GM10847 (cell line): Measurements from ENCODE around the gene LUM.

Experiments used
- POLR2A ChIP-seq: IDR thresholded peaks from 2 replicates; pipeline ENCODE4 v1.6.1; 2011; ENCODE audit not compliant: insufficient read length; ENCODE audit errors: extremely low read depth

The LUM gene

DNA sequence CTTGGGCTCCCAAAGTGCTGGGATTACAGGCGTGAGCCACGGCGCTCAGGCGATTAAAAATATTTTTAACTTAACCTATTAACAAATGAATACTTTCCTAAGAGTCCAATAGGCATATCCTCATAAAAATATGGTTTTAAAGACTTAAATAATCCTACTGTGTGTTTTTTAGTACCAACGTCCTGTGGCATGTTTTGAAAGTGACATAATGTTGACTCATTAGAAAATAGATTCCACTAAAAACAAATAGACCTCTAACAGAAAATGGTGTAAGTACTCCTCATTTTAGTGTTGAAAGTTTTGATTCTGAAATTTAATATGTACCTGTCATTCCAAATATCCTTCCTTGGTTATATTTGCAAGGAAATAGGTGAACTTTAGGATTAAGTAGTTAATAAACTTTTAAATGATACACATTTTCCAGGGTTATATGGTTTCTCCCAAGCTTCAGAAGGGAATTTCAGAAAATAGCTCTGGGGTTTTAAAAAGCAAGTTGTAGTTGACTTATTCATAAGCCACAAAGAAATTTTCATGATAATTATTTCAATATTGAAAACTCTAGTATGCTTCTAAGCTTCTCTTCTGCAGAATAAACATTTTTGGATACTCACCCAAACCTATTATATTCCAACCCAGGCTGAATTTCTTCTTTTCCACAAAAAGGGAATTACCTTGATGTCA is 12.1 kb upstream of the LUM start:
- no peak for TF ChIP-seq POLR2A

DNA sequence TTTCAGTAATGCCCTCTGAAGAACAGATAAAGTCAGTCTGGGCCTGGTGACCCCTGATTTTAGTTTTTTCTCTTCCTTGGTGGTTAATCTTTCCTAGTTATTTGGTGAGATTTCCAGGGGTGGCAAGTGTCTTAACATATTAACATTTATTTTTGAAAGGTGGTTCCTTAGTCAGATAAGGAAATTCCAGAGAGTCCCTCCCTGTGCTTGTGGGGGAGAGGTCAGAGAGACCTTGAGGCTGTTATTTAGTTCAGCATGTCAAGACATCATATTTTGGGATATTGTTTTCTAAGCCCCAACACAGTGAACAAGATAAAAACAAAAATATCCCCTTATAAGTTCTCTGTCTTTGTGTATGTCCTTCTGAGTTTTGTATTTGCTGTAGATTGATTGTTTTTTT is 9.5 kb upstream of the LUM start:
- TF ChIP-seq POLR2A: no peak

DNA sequence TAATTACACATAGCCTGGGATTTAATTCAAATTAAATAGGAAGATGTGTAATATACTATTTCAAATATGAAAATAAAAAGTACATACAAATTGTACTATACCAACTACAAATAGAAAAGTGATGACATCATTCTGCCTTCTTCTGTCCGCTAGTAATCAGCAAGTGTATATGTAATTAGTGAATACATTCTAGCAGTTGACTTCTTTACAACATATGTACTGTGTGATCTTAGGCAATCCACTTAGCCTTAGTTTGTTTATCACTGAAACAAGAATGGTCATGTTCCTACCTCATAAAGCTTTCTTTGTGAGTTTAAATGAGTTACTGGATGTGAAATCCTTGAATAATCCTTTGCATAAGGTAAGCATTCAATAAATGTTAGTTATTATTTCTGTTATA is 7.8 kb upstream of the LUM start:
- TF ChIP-seq POLR2A: no peak

DNA sequence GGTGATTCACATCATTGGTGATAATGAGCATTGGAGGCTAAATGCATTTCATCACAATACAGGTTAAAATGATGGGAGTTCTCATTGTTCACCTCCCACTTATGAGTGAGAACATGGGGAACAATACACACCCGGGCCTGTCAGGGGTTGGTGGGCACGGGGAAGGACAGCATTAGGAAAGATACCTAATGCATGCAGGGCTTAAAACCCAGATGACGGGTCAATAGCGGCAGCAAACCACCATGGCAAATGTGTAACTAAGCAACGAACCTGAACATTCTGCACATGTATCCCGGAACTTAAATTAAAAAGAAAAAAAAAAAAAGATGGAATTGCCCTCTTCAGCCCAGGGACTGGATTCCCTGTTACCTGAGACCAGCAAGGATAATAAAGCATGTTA is 2.3 kb upstream of the LUM start:
- TF ChIP-seq POLR2A: no peak

DNA sequence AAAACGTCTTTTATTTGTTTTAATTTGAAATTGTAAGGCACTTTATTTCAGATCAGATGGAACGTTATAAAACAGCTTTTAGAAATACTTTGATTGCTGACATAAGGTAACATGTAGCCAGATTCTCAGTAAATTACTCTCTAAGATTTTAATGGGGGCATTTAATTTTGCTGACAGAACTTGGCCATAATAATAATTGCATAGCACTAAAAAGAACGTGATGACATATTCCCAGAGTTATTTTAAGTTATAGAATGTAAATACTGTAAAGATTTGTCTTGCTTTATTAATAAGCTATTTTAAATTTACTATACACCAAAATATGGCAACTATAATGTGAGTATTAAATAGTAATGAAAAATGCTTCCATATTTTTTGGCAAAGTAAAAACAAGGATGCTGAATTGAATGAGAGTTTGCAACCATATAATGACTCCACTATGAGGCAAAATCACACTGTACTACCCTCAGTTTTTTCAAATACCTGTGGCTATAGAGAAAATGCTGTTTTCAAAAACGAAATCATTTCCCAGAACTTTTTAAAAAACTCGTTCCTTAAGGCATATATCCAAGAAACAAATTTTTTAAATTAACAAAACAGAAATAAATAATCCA is 876 bp downstream of the LUM start:
- TF ChIP-seq POLR2A: no peak

DNA sequence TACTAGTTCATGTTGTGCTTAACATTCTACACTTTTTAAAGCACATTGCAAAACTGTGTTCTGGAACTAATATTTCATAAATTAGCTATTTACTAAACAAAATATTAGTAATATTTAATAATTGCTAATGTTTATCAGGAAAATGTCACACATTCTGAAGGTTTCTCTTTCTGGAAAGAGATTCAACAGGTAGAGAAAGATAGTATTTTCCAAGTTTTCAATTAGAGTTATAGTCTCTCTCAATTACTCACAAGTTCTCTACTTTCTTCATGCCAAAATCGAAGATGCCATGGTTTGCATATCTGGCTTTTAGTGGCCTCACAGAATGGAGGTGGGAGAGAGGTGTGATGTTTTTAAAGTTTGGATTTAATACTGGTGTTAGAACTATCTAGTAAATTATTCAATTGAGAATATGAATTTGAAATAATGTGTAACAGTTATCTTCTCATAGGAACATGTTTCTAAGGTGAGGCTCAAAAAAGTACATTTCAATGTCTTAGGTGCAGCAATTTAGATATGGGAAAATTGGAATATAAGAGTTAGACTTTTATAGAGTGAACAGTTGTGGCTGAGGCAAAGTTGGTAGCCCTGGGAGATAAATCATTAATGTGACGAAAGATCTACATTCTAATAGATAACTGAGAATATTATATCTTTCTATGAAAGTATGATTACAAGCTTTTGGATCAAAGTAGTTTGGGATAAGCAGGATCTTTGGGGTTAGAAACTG is 1.5 kb downstream of the LUM start:
- no peak for TF ChIP-seq POLR2A

DNA sequence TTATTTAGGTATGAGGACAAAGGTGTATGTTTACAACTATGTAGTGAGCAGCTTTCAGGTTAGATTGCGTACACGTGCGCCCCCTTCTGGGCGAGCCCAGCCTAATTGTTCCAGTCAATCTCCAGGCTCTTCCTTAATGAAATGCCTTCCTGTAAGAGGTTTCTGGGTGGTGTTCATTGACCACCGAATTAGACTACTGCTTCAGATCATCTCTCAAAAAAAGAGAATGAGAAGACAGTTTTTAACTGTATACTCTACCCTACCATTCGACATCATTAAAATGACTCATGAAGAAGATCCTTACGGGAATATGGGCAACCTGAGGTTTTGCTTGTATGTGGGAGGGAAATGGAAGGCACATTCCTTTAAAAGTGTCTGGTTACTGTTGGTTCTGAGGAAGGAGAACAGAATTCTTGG is 2.1 kb downstream of the LUM start:
- no peak for TF ChIP-seq POLR2A

DNA sequence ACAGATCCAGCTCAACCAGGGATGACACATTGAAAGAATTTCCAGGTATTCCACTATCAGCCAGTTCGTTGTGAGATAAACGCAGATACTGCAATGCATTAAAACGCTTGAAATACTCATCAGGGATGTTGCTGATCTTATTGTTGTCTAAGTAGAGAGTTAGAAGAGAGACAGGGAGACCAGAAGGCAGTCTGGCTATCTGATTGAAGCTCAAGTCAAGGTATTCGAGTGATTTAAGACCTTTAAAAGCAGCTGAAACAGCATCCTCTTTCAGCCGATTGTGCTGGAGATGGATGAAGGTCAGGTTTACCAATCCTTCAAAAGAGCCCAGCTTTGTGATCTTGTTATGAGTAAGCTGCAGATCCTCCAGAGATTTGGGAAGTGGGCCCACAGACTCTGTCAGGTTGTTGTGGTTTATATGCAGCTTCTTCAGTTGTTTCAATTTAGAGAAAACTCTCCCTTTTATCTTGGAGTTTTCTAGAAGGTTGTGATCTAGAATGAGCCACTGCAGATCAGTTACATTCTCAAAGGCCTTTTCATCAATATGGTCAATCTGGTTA is 3.0 kb downstream of the LUM start:
- no peak for TF ChIP-seq POLR2A

DNA sequence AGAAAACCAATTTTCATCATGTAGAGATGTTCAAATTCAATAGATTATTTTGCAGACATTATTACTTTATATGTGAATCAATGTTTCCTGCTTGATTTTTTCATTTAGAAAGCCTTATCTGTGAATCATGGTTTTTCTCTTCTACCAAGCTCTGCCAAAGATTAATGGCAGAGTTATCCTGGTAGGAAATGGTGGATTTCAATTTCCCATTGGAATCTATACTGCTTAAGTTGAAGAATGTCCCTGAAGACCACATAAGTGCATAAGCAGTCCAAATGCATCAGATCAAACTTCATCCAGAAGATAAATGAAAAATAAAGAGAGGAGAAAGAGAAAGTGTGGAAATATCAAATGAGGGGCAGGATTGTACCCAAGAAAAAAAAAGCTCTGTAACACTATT is 5.0 kb downstream of the LUM start:
- no peak for TF ChIP-seq POLR2A

DNA sequence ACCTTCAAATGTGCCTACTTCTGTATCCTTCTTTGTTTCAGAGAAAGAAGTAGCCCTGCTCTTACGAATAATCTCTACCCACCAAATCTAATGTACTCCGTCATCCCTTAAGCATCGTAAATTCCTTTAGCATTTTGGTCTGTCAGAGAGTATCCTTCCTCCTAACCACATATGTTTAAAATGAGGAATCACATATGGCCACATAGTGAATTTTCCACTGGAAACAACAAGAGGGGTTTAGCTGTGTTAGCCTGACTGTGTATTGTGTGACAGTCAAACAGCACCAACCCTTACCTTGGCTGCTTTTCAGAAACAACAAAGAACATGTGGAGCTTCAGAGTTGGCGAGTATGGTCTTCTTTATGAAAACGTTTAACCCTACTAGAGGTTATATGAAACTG is 5.5 kb downstream of the LUM start:
- TF ChIP-seq POLR2A: no peak

DNA sequence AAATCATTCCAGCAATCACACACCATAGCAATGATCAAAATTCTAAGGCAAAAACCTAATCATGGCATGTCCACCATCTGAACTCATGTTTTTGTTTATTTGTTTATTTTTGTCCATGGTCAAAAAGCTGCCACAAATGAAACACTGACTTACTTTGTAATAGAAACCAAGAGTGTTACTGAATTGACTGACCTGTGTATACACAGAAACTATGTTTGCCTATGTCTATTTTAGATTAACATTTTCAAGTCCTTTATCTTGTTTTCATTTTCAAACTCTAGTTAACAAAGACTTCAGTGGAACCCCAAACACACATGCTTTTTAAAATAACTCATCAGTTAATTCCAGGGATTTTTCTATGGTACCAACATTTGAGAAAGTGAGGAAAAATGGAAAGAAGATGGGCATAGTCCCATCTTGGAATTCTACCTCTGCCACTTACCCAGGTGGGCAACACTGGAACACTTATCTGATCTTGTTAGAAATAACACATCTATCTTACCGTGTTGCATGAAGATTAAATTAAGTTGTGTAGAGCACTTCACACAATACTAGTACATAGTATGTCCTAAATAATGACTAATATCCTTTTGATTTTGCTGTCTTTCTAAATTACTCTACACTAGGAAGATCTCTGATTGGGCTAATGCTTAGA is 6.4 kb downstream of the LUM start:
- no peak for TF ChIP-seq POLR2A

DNA sequence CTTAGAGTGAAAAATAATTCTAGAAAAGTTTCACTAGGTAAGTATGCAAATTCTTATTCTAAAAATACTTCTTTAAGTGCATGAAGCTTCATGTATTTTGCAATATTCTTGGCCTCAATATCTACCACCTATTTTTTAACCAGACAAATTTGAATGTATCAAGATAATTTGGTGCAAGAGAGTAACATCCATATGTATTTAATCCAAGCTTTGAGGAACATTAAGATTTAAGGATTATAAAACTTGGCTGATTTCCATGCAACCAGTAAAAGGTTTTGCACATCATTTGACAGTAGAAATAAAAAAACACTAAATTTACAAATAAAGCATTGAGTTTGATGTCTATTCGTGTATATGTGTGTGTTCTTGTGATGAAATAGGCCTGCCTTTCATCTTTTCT is 7.7 kb downstream of the LUM start:
- TF ChIP-seq POLR2A: no peak

DNA sequence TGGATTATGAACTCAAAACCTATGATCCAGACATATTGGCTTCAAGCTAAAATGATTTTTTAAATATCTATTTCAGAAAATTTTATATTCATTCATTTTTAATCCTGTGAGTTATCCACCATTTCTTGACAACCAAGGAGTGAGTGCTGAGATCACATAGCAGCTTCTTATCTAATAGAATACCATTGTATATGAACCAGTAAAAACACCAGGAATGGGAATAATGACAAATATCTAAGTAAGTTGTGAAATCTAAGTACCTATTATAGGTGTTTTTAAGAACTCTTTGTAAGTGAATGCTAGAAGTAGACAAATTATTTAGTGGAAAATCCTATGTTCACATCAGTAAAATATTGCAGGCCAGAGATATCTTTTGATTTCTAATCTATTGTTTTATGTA is 8.2 kb downstream of the LUM start:
- no peak for TF ChIP-seq POLR2A

DNA sequence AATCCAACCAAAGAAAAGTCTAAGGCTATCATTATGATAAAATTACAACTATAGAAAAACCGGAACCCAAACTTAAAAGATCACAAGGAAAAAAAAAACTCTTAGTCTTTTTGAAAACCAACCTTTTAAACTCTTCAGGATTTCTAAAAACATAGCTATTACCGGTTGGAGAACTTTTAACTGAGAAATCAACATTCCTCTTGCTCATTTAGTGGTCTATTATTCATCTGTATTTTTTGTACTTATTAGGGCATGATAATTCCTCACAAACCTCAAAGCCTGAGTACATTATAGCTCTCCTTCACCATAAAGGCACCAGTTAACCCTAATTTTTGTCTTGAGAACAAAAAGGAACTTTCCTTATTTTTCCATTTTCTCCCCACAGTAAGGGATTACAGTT is 10.4 kb downstream of the LUM start:
- no peak for TF ChIP-seq POLR2A

DNA sequence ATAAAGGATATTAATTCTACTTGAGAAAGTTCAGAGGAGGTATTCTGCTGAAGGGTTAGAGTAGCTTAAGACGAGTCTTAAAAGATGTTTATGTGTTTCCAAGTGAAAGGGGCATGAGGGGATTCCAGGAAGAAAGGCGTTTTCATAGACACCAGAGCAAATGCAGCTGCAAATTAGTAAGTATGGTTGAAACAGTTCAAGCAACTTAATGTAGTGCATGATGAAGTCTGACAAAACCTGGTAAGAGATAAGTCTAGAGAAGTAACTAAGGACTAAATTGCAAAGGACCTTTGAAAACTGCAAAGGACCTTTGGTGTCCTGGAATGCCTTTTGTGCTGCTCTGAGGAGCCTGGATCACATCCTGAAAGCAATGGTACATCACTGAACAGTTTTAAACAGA is 11.5 kb downstream of the LUM start:
- TF ChIP-seq POLR2A: no peak

DNA sequence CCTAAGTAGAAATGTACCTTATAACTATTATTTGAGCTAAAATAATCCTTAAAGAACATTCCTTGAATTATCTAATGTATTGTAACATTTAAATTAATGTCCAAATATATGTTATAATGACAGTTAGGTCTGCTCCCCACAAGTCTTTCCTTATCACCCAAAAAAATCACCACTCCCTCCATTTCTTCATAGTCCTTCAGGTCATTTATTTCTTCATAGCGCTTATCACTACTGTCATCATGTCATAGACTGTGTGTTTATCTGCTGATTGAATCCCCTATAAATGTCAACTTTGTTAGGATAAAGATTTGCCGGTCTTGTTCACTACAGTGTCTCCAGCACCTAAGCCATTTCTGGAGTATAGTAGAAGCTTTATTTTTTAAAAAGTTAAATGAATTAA is 12.0 kb downstream of the LUM start:
- TF ChIP-seq POLR2A: no peak
